ENCODE measurements around the gene SEMA5A. TPM values are rescaled to one million over a fixed set of nuclear protein-coding genes. Genes with fewer than 3 reads are reported as not detected.

The SEMA5A gene
- total RNA-seq, 1 experiment from 2014 or later: 2.7 TPM

GRCh38 chr5:9072701-9073100, 473.2 kb downstream of the SEMA5A start:
- DNase-seq (ENCODE audit: low read depth): no peak

DNA sequence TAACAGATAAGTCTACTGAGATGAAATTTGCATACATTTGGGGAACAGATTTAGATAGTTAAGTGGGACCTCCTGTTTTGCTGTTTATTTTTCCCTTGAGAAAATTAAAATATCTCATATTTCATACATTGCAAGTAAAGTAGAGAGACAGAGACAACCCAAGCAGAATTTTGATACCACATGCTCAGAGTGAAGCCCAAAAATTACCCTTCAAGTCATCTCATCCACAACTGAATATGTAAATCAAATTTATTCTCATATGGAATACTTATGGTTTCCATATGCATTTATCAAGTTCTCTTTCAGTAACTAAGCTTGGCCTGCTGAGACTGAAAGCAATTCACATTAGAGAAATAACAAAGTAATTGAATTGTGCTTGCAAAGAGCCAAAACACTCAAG, 474.4 kb downstream of the SEMA5A start:
- DNase-seq (ENCODE audit: low read depth): no peak

DNA sequence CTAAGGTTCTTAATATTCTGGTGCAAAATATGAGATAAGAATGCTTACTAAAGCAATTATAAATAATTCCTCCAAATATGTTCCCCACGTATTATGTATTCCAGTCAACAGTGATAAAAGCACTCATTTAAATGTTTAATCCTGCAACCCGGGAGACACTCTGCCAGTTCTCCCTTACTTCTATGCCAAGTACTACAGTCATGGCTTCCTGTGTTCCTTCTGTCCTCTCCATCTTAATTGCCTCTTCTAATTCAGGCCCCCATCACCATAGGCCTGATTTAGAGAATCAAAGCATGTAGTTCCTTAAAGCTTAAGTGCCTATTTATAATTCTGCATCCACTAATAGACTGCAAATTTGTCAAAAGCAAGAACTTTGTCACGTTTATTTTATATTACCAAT, 474.8 kb downstream of the SEMA5A start:
- DNase-seq (ENCODE audit: low read depth): no peak

- no peak for DNase-seq (ENCODE audit: low read depth)
Measured at GRCh38 chr5:9069650-9070049, 476.2 kb downstream of the SEMA5A start.

DNA sequence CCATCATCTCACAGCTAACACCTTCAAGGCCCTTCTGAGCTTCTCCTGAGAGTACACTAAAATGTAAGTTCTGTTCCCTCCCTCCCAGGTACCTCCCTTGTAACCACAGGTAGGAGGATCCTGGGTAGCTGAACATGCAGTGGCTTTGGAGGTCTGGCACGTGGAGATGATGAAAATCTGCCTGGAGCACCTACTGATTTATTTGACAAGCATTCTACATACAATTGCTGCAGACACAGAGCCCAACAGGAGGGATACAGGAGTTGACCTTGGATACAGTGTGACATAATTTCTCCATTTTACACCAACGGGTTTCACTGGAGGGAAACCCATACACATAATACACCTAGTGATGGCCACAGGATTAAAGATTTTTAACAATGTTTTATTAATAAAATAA, 478.7 kb downstream of the SEMA5A start:
- DNase-seq (ENCODE audit: low read depth): no peak

DNA sequence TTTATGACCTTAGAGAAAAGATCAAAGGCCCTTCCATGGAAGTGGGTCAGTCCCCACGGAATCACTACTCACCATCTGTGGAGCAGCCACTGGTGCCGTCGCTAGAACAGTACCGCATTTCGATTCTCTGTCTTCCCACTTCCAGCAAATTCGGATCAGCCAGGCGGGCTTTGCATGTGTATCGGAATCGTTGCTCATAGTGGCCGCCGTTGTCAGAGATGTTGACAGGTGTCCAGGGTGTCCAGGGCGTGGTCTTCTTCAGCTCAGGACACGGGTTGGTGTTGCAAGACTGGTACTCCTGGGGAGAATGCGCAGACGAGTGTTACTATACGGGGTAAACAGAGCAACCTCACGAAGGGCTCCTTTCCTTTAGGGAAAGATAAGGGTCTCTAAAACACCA, 479.5 kb downstream of the SEMA5A start:
- DNase-seq (ENCODE audit: low read depth): no peak

DNA sequence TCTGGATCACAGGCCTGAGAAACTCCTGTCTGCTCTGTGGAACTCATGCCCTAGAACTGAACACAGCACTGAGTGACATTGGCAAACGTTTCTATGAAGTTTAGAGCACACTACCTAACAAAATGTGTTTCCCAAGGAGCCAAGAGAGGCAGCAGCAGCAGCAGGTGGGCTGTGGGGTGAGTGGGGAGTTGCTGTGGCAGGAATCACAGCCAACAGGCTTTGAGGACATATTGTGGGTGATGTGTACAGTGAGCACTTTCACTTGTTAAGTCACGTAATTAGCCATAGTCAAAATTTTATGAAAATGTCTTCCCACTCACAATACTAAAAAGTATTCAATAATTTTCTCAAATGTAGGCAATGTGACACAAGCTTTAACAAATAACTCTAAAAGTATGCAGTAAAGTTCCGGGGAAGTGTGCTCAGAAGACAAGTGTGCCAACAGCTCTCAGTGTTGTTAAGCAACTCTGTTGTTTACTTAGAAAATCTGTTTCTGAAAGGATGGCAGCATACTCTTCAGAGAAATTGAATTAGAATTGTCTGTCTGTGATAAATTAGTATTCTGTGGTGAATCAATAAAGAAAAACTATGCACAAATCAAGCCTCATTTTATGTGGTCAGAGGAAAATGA, 482.1 kb downstream of the SEMA5A start:
- no peak for DNase-seq (ENCODE audit: low read depth)

GRCh38 chr5:9062873-9063272, 483.0 kb downstream of the SEMA5A start:
- no peak for DNase-seq (ENCODE audit: low read depth)

GRCh38 chr5:9059920-9060691, 485.8 kb downstream of the SEMA5A start:
- DNase-seq (ENCODE audit: low read depth): peak; percentile 99

DNA sequence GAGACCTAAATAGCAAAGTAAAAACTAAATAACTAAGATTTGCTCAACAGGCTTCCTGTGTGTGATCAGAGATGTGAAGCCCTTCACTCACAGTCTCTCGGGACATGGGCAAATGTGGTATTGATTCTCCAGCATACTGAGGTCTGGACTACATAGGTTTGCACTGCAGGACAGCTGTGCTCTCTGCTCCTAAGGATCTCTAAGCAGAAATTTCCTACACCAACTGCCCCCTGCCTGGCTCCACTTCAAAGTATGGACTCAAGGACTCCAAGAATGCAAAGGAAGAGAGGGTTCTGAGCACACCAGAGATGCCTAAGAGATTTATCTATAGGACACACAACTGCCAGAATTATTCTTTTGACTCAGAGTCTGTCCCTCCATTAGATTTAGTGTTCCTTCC, 487.2 kb downstream of the SEMA5A start:
- peak; percentile 28 for DNase-seq (ENCODE audit: low read depth)

DNA sequence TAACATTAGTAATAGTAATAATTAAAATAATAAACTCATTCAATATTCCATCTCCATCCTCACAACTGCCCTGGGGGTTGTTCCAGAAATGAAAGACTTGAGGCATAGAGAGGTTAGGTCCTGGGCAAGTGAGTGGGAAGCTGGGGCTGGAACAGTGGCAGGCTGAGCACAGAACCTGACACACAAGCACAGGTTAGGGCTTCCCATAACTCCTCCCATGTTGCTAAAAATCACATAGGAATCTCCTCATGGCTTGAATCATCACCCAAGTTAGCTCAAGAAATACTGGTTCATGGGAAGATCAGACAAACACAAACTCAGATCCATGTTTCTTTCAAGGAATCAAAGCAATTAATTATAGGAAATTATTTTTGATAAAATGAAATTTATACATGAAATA, 487.7 kb downstream of the SEMA5A start:
- DNase-seq (ENCODE audit: low read depth): no peak

DNA sequence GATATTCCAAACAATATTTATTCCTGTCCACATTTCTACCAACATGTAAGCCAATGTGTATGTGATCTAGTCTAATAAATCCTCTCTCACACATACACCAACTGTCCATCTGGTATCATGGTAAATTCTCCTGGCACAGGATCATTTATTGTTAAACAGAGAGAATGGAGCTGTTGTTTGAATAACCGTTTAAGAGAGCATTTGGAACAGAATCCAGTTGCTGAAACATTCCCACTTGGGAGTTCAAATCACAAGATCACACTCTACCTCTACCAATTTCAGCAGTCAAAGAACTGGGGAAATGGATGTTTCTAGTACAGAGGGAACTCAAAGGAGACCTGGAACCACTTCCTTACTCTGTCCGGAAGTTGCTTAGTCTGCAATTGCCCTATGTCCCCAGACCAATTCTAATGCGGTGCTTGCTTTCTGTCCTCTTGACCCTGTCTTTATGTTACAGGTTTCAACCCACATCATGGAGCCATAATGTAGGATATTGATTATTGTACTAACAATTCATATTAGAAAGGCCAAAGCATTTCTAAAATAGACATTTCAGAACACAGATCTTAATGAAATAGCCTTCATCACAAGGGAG, 488.4 kb downstream of the SEMA5A start:
- no peak for DNase-seq (ENCODE audit: low read depth)

DNA sequence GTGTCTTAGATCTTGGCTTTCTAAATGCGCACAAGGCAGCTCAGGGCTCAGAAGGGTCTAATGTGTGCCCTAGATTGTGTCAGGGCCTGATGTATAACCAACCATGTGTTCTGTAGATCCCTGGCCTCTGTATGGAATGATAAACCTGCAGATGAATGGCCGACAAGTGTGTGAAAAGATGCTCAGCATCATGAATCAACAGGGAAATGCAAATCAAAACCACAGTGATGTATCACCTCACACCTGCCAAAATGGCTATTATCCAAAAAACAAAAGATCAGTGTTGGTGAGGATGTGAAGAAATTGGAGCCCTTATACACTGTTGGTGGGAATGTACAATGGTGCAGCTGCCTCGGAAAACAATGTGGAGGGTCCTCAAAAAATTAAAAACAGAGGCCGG, 489.8 kb downstream of the SEMA5A start:
- peak; percentile 71 for DNase-seq (ENCODE audit: low read depth)

DNA sequence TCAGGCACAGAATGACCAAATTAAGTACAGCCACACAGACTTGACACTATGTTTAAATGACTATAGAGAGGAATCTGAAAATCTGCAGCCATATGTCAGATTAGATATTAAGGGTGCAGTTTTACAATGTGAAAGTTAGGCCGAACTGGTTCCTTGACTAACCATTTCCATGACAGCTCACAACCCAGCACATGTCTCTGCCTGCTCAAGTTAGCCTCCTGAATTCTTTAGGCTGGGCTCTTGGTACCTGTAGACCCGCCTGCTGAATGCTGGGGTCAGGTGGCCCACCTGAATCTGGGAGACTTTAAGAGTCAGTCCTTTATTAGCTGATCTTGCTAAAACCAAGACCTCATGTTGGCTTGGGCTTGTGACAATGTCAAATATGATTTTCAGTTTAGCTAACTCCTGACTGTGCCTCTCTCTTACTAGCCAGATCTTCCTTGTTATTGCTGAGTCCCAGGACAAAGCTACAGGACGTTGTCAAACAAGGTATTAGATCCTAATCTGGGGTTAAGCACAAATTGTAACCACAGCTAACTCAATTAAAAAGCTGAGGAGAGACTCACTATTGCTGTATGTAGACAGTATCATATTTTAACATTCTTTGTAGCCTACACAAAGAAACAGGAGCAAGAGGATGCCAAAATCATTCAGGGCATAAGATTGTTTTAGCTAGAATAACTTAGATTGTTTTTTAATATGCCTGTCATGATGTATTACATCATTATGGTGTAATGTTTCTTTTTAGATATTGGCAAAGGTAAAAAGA, 490.9 kb downstream of the SEMA5A start:
- DNase-seq (ENCODE audit: low read depth): no peak

DNA sequence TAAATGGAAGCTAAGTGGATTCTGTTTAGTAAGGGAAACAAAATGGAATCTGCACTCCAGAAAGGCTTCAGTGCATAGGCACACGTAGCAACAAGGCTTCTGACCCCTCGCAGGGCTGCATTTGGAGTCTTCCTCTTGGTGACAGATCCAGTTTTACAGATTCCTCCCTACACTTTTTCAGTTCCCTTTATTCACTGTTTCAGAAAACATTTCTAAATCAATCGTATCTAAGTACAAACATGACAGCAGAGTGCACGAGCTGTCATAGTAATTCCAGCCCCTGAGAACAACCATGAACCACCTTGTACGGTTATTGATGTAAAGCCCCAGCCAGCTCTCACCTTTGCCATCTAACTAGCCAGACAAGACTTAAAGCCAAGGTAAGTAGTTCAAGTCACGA, 491.6 kb downstream of the SEMA5A start:
- DNase-seq (ENCODE audit: low read depth): no peak

- DNase-seq (ENCODE audit: low read depth): no peak
Measured at GRCh38 chr5:9052421-9052820, 493.5 kb downstream of the SEMA5A start.

DNA sequence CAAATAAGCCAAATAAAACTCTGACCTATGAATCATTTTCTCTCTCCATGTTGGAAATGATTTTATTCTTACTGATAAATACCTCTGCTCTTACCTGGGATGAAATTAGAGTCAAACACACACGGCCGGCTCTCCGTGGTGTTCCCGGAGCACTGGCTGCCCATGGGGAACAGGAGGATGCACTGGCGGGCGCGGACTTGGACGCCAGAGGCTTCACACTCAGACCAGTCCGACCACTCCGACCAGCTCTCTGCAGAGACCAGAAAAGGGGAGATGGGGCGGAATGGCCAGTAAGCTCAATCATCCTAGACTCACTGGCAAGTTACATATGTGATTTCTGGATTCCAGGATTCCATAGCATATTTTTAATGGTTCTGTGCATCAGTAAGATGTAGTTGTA, 494.1 kb downstream of the SEMA5A start:
- no peak for DNase-seq (ENCODE audit: low read depth)

DNA sequence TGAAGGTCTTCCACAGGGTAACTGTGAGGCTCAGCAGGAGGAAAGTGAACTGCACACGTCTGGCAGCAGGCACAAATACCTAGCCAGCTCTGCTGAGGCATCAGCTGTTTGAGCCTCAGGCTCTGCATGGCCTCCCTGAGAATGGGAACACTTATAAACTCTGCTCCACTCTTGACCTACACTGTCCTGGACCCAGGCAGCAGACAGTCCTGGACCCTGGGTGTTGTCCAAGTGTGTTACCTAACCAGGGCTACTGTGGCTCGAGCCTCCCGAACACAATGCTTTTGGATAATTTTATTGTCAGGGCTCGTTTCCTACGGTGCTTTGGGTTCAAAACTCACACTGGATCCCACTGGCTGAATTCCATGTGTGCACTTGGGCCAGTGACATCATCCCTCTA, 497.9 kb downstream of the SEMA5A start:
- no peak for DNase-seq (ENCODE audit: low read depth)

DNA sequence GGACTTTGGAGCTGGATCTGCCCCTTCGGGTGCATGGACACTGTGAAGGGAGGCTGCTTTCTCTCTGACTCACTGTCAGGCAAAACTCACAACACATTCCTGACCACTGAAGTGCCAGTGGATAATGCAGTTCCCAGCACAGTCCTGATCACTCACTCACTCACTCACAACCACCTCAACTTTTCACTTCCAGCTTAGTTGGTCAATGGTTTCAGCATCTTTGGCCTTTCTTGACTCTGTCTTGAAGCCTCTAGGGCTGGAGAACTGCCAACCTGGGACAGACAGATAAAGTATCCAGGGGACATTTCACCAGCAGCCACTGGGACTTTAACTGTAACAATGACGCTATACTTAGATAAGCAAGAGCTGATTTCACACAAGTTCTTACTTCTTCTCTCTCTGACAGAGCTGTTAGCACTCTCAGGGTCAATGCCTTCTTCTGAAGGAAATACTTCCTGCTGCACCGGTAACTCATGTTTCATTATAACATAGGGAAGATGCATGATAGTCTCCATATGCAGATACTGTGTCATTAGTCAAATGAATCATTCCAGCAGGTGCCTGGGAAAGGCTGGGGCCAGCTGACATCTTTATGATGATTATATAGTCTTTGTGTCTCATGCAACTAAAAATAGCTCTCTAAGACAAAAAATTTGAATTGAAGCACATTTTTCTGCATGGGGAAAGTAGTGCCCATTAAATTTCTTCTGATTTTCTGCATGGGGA, 499.0 kb downstream of the SEMA5A start:
- DNase-seq (ENCODE audit: low read depth): peak; percentile 100

DNA sequence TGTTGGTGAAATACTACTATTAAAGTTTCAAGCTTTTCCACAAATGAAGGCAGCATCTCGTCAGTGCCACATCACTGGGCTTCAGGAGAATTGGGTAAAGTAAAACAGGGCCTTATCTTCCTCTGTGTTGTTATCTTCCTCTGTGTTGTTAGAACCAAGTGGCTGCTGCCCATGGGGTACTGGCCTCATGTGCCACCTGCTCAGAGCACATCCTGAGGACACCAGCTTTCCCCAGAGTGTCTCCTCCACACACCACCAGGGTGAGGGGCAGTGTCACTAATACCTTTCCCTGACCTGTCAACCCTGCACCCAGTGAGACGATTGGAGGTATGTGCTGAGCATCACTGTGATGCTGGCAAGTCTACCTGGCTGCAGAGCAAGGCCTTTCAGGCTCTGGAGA, 499.9 kb downstream of the SEMA5A start:
- DNase-seq (ENCODE audit: low read depth): no peak

DNA sequence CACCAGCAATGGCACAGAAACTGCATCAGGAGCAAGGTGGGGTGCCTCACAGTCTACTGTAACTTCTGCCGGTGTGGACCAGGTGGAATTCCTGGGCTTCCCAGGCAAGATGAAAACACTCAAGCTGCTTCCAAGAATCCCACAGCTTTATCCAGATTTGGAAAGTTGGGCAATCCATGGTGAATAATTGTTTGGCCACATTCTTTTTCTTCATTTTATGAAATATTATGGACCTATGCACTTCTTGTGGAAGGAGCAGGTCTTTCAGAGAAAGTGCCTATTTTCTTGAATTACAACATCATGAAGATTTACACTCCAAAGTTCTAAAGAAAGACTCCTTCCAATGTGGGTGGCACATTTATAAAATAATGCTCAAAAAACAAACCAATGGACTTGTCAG, 503.6 kb downstream of the SEMA5A start:
- no peak for DNase-seq (ENCODE audit: low read depth)

Data from HT1080 (cell line).